GM18867 (cell line): ENCODE results near the gene SF3B2.
"Not testable (repeated sequence)": the region's sequence is repeated elsewhere in the genome, so short reads cannot be mapped to it uniquely, and the experiment has no call there.

Source experiments
- ATAC-seq: cut with Tn5 transposase; IDR thresholded peaks from one replicate; pipeline ENCODE4 v1.9.1; 2021; ENCODE audit warnings: mild to moderate bottlenecking, moderate library complexity; ENCODE audit not compliant: unreplicated experiment

The SF3B2 gene

DNA sequence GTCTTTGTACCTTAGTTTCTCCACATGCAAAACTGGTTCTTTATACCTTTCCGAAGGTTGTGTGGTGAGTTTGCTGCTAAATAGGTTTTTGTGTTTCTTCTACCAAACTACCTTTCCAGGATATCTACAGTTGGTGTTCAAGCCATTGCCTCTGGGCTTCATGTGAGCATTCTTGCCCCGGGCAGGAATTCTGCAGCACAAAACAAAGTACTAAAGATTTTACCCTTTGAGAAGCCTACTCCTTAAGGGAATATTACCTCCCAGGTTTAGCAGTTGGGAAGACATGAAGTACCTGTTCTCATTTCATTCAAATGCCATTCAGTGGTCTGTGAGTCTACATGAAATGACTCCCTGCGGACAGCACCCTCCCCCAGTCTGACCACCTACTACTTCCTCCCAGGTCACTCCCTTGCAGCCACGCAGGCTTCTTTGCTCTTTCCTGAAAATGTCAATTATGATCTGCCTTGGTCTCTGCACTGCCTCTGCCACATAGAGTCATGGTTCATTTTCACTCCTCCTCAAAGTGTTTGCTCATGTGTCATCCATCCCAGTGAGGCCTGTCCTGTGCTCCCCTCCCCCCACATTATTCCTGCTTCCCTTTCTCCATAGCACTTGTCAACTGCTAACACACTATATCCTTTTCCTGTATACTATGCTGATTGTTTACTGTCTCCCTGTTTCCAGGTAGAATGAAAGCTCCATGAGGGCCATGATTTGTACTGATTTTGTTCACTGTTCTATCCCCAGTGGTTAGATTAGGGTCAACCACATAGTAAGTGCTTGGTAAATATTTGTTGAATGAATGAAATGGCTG lies 54.8 kb downstream of the SF3B2 start:
- no peak for ATAC-seq

DNA sequence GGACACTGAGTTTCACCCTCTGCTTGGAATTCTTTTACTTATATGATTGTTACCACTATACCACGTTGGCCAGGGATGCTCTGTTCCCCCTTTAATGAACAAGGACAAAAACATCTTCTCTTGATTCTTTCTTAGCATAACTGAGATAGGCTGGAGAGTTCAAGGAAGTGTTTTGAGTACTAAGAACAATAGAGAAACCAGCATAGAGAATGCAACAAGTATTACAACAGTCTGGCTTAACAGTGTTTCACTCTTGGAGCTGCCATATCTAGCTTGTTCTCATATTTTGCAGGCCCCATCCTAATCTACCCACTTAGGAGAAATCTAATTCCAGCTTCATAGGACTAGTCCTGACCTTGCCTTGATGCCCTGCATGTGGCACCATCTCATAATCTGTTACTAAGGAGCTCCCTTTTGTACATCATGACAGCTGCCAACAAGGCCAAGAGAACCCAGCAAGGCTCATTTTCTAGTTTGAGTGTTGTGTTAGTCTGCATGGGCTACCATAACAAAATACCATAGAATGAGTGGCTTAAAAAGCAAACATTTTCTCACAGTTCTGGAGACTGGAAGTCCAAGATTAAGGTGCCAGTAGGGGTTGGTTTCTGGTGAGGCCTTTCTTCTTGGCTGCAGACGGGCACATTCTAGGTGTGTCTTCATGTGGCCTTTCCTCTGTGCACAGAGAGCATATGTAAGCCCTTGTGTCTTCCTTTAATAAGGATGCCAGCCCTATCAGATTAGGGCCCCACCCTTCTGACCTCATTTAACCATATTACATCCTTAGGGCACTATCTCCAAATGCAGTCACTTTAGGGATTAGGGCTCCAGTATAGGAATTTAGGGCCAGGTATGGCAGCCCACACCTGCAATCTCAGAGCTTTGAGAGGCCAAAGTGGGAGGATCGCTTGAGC lies 55.7 kb downstream of the SF3B2 start:
- no peak for ATAC-seq

DNA sequence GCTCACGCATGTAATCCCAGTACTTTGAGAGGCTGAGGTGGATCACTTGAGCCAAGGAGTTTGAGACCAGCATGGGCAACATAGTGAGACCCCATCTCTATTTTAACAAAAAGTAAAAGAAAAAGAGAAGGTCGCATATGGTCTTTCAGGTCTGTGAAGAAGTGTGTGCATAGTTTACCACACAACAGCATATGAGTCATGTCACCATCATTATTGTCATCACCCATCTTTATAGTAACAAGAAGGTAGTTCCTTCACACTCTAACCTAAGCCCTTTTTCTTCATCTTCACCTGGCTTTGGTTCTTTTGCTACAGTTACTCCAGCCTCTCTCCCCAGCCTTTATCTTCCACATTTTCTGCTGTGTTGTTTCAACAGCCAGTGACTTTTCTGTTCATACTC lies 57.1 kb downstream of the SF3B2 start:
- ATAC-seq, result no peak

DNA sequence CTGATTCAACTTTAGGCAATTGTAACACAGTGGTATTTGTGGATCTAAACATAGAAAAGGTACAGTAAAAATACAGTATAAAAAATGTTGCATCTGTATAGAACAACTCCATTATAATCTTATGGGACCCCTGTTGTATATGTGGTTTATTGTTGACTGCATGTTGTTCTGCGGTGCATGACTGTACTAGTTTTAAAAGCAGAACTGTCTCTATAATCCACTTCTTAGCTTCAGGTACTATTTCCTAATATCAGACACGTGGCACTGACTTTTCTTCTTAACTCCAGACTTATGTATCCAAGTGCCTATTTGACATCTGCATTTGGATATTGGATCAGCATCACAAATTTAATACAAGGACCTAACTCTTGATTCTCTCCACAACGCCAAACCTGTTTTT lies 59.0 kb downstream of the SF3B2 start:
- ATAC-seq, result no peak

DNA sequence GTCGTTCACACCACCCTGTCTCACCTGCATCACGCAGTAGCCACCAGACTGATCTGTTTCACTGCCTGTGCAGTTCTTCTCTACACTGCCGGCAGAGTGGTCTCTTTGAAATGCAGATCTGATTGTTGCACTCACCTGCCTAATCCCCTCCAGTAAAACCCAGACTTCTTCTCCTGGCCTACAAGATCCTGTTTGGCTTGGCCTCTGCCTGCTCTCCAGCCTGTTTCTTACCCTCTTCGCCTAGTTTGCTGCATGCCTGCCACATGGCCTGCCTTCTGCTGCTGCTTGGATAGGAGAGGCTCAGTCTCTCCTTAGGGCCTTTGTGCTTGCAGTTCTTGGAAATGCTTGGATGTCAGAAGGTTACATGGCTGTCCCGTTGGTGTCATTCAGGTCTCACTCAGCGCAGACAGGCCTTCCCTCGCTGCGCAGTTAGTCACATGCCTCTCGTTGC lies 59.9 kb downstream of the SF3B2 start:
- no peak for ATAC-seq

DNA sequence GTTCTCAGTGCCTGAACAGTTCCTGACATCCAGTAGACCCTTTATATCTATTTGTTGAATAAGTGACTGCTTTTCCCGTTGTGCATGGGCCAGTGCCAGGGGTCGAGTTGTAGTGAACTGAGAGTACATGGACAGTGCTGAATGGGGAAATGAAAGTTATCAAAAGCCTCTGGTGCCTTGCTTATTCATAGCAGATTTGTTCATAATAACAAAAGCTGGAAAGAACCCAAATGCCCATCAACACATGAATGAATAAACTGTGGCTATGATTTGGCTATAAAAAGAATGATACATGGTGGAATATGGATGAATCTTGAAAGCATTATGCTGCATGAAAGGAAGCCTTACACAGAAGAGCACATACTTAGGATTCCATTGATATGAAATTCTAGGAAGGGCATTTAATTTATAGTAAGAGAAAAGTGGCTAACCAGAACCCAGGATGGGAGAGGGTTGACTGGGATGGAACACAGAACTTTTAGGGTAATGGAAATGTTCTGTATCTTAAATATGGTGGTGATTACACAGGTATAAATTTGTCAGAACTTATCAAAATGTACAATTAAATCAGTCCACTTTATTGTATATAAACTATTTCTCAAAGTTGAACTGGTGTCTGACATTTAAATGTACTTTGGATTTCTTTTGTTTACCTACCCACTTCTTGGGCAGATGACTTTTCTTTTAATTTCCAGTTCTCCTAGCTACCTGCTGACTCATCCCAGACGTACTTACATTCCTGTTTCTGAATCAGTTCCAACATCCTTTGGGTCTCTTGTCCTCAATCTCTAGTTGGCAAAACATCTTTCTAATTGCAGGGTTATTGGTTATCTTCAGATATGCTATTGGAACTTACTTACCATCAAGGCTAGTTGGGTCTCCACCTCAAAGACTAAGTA lies 60.7 kb downstream of the SF3B2 start:
- no peak for ATAC-seq

DNA sequence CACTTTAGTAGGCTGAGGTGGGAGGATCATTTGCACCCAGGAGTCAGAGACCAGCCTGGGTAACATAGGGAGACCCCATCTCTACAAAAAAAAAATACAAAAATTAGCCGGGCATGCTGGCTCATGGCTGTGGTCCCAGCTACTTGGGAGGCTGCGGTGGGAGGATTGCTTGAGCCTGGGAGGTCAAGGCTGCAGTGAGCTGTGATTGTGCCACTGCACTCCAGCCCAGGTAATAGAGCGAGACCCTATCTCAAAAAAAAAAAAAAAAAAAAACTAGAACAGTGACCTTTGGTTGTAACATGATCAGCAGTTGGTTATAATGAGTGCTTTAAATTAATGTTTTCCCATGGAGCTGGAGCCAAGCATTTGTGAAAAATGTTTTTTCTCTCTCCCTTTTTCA lies 62.8 kb downstream of the SF3B2 start:
- ATAC-seq, result not testable (repeated sequence)

DNA sequence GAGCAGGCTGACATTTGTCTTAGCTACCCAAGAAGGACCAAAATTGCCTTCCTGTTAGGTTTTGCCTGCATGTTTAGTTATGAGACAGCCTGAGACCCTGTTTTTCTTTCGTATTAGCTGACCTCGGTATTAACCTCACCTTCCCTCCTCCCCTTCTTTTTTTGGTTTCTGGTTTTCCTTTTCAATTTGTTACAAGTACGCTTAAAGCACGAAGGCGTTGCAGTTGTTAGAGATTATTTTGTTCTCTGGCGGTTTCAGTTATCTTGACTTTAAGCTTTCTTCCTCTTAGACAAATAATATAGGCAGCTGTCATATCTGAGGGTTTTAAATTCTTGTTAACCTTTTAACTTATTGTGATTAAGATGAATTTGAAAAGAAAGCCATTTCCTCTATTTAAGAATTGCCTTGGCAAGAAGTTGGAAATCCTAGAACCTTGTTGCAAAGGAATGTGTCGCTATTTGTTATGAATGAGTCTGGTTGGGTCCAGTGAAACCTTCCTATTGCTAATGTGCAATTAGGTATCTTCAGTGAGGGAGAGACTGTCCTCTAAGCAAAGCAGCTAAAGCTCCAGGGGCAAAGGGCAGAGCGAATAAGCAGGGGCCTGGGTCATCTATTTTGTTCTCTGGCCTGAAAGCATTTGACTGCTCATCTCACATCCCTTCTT lies 63.6 kb downstream of the SF3B2 start:
- ATAC-seq, result peak; percentile 50

DNA sequence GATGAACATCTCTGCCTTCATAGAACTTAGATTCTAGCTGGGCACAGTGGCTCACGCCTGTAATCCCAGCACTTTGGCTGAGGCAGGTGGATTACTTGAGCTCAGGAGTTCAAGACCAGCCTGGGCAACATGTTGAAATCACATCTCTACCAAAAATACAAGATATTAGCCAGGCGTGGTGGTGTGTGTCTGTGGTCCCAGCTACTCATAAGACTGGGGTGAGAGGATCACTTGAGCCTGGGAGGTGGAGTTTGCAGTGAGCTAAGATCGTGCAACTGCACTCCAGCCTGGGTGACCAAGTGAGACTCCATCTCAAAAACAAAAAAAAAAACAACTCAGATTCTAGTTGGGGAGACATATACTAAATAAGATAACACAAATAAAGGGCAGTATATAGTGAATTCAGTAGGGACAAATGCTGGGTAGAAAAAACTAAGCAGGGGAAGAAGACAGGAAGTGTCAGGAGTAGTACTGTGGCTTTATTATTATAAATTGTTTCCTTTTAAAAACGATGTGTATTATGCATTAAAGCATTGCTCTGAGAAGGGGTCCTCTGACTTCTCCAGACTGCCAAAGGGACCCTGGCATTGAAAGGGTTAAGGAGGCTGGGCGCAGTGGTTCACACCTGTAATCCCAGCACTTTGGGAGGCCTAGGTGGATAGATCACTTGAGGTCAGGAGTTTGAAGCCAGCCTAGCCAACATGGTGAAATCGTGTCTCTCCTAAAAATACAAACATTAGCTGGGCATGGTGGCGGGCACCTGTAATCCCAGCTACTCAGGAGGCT lies 64.6 kb downstream of the SF3B2 start:
- no peak for ATAC-seq

DNA sequence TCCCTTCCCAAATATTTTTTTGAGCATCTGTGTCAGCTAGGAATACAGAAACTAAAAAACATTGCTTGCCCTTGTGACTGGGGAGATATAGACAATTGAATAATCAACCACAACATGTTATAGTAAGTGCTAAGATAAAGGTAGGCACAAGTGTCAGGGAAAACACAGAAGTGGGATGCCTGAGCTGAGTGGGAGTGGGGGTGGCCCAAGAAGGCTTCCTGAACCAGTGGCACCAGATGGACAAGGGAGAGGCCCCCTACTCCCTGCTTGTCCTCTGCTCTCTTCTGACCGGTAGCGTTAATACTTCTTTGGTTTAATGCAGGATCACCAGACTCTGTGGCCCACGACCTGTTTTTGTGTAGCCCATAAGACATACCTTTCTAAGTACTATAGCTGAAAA lies 66.7 kb downstream of the SF3B2 start:
- ATAC-seq, result no peak
